DND-41 (cell line): Measurements from ENCODE around the gene LTO1.

Experiments
- EZH2 ChIP-seq: IDR thresholded peaks from 3 replicates; pipeline ENCODE4 v1.6.1; 2012; ENCODE audit warnings: borderline replicate concordance, low read depth, mild to moderate bottlenecking, moderate library complexity, low read length, inconsistent platforms; ENCODE audit not compliant: severe bottlenecking
- TF ChIP-seq, protein P1 (sequence below): IDR thresholded peaks from 2 replicates; pipeline ENCODE4 v1.5.1; 2012; ENCODE audit warnings: borderline replicate concordance, low read length, moderate library complexity, mild to moderate bottlenecking; ENCODE audit not compliant: poor library complexity, severe bottlenecking; ENCODE audit errors: extremely low read depth

DNA sequence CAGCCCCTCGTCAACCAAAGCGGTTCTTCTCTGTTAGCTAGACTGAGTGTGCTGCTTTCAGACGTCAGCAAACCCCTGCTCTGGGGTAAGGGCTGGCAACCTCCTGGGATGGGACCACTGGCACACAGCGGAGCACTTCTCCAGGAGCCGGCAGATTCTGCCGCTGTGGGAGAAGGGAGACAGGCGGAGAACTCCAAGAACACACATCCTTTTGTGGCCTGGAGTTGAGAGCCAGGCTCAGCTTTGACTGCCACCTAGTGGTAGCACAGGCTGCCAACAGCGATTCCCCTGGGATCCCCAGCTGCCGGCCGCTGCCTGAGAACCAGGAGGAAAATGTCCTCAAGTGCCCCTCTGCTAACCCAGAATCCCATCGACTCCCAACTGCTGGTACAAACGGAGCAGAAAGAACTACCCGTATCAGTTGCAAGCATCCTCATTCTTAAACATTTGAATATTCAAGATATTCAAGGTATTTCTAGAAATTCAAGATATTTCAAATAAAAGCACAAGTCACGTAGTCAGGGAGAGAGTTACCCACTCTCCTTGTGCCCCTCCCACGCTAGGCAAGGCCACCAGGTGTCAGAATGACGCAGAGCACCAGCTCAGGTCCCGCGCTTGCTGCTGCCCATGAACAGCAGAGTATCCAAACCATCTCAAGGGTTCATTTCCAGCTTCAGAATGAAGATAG lies 4.9 kb downstream of the LTO1 start:
- TF ChIP-seq, protein P1, sequence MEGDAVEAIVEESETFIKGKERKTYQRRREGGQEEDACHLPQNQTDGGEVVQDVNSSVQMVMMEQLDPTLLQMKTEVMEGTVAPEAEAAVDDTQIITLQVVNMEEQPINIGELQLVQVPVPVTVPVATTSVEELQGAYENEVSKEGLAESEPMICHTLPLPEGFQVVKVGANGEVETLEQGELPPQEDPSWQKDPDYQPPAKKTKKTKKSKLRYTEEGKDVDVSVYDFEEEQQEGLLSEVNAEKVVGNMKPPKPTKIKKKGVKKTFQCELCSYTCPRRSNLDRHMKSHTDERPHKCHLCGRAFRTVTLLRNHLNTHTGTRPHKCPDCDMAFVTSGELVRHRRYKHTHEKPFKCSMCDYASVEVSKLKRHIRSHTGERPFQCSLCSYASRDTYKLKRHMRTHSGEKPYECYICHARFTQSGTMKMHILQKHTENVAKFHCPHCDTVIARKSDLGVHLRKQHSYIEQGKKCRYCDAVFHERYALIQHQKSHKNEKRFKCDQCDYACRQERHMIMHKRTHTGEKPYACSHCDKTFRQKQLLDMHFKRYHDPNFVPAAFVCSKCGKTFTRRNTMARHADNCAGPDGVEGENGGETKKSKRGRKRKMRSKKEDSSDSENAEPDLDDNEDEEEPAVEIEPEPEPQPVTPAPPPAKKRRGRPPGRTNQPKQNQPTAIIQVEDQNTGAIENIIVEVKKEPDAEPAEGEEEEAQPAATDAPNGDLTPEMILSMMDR: peak; percentile 88
- TF ChIP-seq EZH2: no peak
